PFSK-1 (cell line): ENCODE results near the gene CASKIN2.

Experiments used
- FOXP2 ChIP-seq: optimal IDR thresholded peaks from 2 replicates; pipeline ENCODE3; 2011; ENCODE audit warnings: borderline replicate concordance, control low read depth, inconsistent platforms; ENCODE audit not compliant: insufficient read depth; ENCODE audit errors: extremely low read length, extremely low read depth
- POLR2AphosphoS5 ChIP-seq: IDR thresholded peaks from 2 replicates; pipeline ENCODE4 v1.6.1; 2012; ENCODE audit warnings: low read depth, mild to moderate bottlenecking, control low read depth, low read length, moderate library complexity
- REST ChIP-seq, 2 experiments: IDR thresholded peaks; 2 replicates each; pipeline versions ENCODE4 v1.6.1 to v1.8.0; 2011 to 2012; ENCODE audit warnings: low read depth in 2 of 2, low read length in 2 of 2, control low read depth in 1 of 2, inconsistent platforms in 1 of 2, mild to moderate bottlenecking in 1 of 2, moderate library complexity in 1 of 2; ENCODE audit not compliant: insufficient read depth in 1 of 2
- SIN3A ChIP-seq: IDR thresholded peaks from 2 replicates; pipeline ENCODE4 v1.6.1; 2012; ENCODE audit warnings: mild to moderate bottlenecking, low read length, moderate library complexity, borderline replicate concordance; ENCODE audit not compliant: insufficient read depth
- TAF1 ChIP-seq: IDR thresholded peaks from 2 replicates; pipeline ENCODE4 v1.6.1; 2012; ENCODE audit warnings: low read length, control low read depth, borderline replicate concordance; ENCODE audit not compliant: insufficient read depth

The CASKIN2 gene

GRCh38 chr17:75523647-75524046, 8.3 kb upstream of the CASKIN2 start:
- TF ChIP-seq TAF1 (no peak), REST (IDR thresholded peaks at IDR 0.05; ENCODE audit: insufficient read depth in 1 of 2, low read depth in 2 of 2, low read length in 2 of 2) (no peak), FOXP2 (no peak), POLR2AphosphoS5 (no peak), SIN3A (no peak)

- TF ChIP-seq TAF1 (no peak), POLR2AphosphoS5 (no peak), SIN3A (no peak), FOXP2 (no peak), REST (IDR thresholded peaks at IDR 0.05; ENCODE audit: insufficient read depth in 1 of 2, low read depth in 2 of 2, low read length in 2 of 2) (no peak)
Observed at GRCh38 chr17:75521951-75522727, 6.8 kb upstream of the CASKIN2 start.

GRCh38 chr17:75521290-75521689, 6.0 kb upstream of the CASKIN2 start:
- TF ChIP-seq TAF1, result no peak
- TF ChIP-seq SIN3A, result no peak
- TF ChIP-seq FOXP2, result no peak
- TF ChIP-seq REST (IDR thresholded peaks at IDR 0.05; ENCODE audit: insufficient read depth in 1 of 2, low read depth in 2 of 2, low read length in 2 of 2), result no peak
- TF ChIP-seq POLR2AphosphoS5, result no peak

DNA sequence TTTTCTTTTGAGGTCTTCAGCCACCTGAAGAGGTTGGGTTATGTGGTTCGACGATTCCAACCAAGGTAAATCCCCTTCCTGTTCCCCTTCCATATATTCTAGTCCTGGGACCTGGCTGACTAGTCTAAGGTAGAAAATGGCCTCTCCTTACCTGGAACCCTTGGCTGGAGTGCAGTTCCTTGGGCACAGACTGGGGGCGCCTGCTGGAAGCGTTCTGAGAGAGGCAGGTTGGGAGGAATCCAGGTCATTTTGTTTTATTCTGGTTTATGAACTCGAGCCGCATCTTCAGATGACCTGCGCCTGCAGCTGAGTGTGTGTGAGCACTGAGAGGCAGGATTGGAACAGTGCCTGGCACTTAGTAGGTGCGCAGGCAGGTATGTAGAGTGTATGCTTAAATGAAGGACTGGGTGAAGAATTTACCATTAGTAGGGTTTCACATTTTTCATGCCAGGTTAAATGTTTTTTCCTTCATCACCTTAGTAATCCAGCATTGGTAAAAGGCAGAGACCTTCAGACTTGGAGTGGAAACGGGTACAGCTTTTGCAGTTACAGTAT, 3.7 kb upstream of the CASKIN2 start:
- TF ChIP-seq FOXP2, result no peak
- no peak for TF ChIP-seq TAF1
- no peak for TF ChIP-seq POLR2AphosphoS5
- no peak for TF ChIP-seq SIN3A
- no peak for TF ChIP-seq REST (IDR thresholded peaks at IDR 0.05; ENCODE audit: insufficient read depth in 1 of 2, low read depth in 2 of 2, low read length in 2 of 2)
